Suprapubic skin (tissue), 4 donors: ENCODE results near the gene PSMD4. TPM values are rescaled to one million over a fixed set of nuclear protein-coding genes. Genes with fewer than 3 reads are reported as not detected.

ENCODE experiments used
- DNase-seq, 2 donors: peaks; one replicate each; pipeline ENCODE4 v3.0.0-alpha.2; 2019; ENCODE audit warnings: low spot score in 2 of 2
- H3K27ac ChIP-seq: fragments of 200-600 bp; sonication (generic); one replicate; pipeline ENCODE4 v1.5.1; 2019
- H3K27me3 ChIP-seq: fragments of 200-600 bp; sonication (generic); one replicate; pipeline ENCODE4 v1.5.1; 2019
- H3K36me3 ChIP-seq: fragments of 200-600 bp; sonication (generic); one replicate; pipeline ENCODE4 v1.5.1; 2019
- H3K4me1 ChIP-seq: fragments of 200-600 bp; sonication (generic); one replicate; pipeline ENCODE4 v1.5.1; 2019
- H3K4me3 ChIP-seq: fragments of 200-600 bp; sonication (generic); one replicate; pipeline ENCODE4 v1.5.1; 2019; ENCODE audit warnings: mild to moderate bottlenecking
- H3K9me3 ChIP-seq: fragments of 200-600 bp; sonication (generic); one replicate; pipeline ENCODE4 v1.5.1; 2019
- EP300 ChIP-seq: sonication (generic); formaldehyde crosslinking; IDR thresholded peaks from one replicate; pipeline ENCODE4 v1.6.1; 2017; ENCODE audit warnings: antibody characterized with exemption
- POLR2A ChIP-seq, 2 donors: fragments of 450-650 bp; IDR thresholded peaks; one replicate each; pipeline ENCODE4 v1.6.1; 2017; ENCODE audit warnings: antibody characterized with exemption in 2 of 2, mild to moderate bottlenecking in 2 of 2, moderate library complexity in 2 of 2
- POLR2AphosphoS5 ChIP-seq, 3 donors: sonication (generic); formaldehyde crosslinking; IDR thresholded peaks; one replicate each; pipeline ENCODE4 v1.6.1; 2017; ENCODE audit warnings: antibody characterized with exemption in 3 of 3
- WGBS: methylation state at CpG from one replicate; pipeline ENCODE4 v1.1.5; 2018; 5-methylcytosine and 5-hydroxymethylcytosine counted together
- total RNA-seq, 4 donors: library from RNA; depleted of rRNA; stranded (reverse); fragments of >200 nt; gene quantifications; one replicate each; pipeline ENCODE4 v1.1.0, GENCODE V29; 2016
- TF ChIP-seq, protein P1 (sequence below), 2 donors: fragments of 200-600 bp in 1 of 2; fragments of 450-650 bp in 1 of 2; sonication (generic) in 1 of 2; IDR thresholded peaks; one replicate each; pipeline ENCODE4 v1.5.1; 2016 to 2019; ENCODE audit warnings: antibody characterized with exemption in 2 of 2, mild to moderate bottlenecking in 1 of 2, moderate library complexity in 1 of 2

The PSMD4 gene
- total RNA-seq, 4 donors from 2014 or later: 101 to 133 (median 119) TPM

DNA sequence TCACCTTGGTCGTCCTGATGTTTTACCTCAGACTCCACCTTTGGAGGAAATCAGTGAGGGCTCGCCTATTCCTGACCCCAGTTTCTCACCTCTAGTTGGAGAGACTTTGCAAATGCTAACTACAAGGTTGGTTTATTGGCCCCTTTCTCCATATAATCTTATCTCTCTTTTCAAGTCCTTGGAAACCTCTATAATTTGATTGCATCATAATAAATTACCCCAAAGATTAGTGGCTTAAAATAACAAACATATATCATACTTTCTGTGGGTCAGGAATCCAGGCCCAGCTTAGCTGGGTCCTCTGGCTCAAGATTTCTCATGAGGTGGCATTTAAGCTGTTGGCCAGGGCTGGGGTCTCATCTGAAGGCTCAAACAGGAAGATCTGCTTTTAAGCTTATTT lies 12.1 kb upstream of the PSMD4 start:
- no peaks in the 10 kb centered on the region for H3K9me3 ChIP-seq
- no peaks in the 10 kb centered on the region for H3K27me3 ChIP-seq
- DNase-seq: no peak
- 96% methylated on average over 2 of the region's 2 CpGs for WGBS
- H3K4me1 ChIP-seq: no peaks in the 10 kb centered on the region
- peaks cover 94% of the 10 kb centered on the region for H3K36me3 ChIP-seq
- H3K27ac ChIP-seq: no peak overlapping the region
- TF ChIP-seq, protein P1, sequence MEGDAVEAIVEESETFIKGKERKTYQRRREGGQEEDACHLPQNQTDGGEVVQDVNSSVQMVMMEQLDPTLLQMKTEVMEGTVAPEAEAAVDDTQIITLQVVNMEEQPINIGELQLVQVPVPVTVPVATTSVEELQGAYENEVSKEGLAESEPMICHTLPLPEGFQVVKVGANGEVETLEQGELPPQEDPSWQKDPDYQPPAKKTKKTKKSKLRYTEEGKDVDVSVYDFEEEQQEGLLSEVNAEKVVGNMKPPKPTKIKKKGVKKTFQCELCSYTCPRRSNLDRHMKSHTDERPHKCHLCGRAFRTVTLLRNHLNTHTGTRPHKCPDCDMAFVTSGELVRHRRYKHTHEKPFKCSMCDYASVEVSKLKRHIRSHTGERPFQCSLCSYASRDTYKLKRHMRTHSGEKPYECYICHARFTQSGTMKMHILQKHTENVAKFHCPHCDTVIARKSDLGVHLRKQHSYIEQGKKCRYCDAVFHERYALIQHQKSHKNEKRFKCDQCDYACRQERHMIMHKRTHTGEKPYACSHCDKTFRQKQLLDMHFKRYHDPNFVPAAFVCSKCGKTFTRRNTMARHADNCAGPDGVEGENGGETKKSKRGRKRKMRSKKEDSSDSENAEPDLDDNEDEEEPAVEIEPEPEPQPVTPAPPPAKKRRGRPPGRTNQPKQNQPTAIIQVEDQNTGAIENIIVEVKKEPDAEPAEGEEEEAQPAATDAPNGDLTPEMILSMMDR (IDR thresholded peaks at IDR 0.05): no peak
- no peak overlapping the region for H3K4me3 ChIP-seq

DNA sequence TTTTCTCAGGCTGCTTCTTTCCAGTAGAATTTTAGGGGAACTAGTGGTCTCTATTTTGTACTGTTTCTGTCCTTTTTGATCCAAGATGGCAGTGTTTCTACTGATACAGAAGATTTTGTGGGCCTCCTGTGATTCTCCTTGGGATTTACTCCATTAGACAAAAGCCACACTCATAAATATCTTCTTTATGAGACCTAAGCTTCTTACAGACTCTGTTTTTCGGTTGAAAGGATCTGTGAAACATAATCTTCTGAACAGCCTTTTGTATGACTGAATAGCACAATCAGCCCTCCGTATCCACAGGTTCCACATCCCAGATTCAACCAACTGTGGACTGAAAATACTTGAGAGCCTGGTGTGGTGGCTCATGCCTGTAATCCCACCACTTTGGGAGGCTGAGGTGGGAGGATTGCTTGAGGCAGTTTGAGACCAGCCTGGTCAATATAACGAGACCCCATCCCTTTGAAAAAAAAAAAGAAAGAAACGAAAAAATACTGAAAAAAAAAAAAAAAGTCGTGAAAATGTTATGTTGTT lies 10.8 kb upstream of the PSMD4 start:
- WGBS: 93% methylated on average over 5 of the region's 5 CpGs
- H3K4me3 ChIP-seq: no peak overlapping the region
- H3K27me3 ChIP-seq: no peaks in the 10 kb centered on the region
- H3K9me3 ChIP-seq: no peaks in the 10 kb centered on the region
- H3K27ac ChIP-seq: no peak overlapping the region
- TF ChIP-seq POLR2A (IDR thresholded peaks at IDR 0.05) (no peak), POLR2AphosphoS5 (IDR thresholded peaks at IDR 0.05) (no peak), EP300 (no peak)
- TF ChIP-seq, protein P1 (IDR thresholded peaks at IDR 0.05): no peak
- peaks cover 95% of the 10 kb centered on the region for H3K36me3 ChIP-seq
- no peaks in the 10 kb centered on the region for H3K4me1 ChIP-seq
- DNase-seq: no peak

GRCh38 chr1:151246786-151247185 lies 7.7 kb upstream of the PSMD4 start:
- Histone ChIP-seq H3K27ac (no peak overlapping the region), H3K4me1 (no peaks in the 10 kb centered on the region), H3K36me3 (peaks cover 79% of the 10 kb centered on the region), H3K27me3 (no peaks in the 10 kb centered on the region), H3K9me3 (no peaks in the 10 kb centered on the region), H3K4me3 (no peak overlapping the region)
- 72% methylated on average over 2 of the region's 2 CpGs for WGBS
- DNase-seq: no peak
- no peak for TF ChIP-seq POLR2A (IDR thresholded peaks at IDR 0.05)
- no peak for TF ChIP-seq POLR2AphosphoS5 (IDR thresholded peaks at IDR 0.05)
- TF ChIP-seq, protein P1 (IDR thresholded peaks at IDR 0.05): no peak
- no peak for TF ChIP-seq EP300

- peaks cover 15% of the 10 kb centered on the region for H3K4me1 ChIP-seq
- H3K27ac ChIP-seq: no peak overlapping the region
- H3K4me3 ChIP-seq: no peak overlapping the region
- no peaks in the 10 kb centered on the region for H3K27me3 ChIP-seq
- TF ChIP-seq, protein P1 (IDR thresholded peaks at IDR 0.05): peak; percentile 63 to 80
- TF ChIP-seq EP300: no peak
- DNase-seq: no peak
- 67% methylated on average over 16 of the region's 16 CpGs for WGBS
- no peaks in the 10 kb centered on the region for H3K9me3 ChIP-seq
- peaks cover 31% of the 10 kb centered on the region for H3K36me3 ChIP-seq
Observed at GRCh38 chr1:151251656-151252470, 2.7 kb upstream of the PSMD4 start.

DNA sequence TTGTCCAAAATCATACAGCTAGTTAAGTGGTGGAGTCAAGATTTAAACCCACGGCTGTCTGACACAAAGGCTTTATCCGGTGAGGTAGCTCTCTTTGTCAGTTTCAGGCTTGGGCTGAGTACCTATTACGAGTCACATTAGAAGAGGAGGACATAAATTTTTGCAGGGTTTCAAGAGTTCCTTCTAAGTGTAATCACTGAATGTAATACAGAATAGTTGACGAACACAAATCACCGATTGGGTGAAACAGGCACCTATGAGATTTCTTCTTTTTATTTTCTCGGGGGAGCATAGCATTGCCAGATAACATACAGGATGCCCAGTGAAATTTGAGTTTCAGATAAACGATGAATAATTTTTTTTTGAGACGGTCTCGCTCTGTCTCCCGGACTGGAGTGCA lies 847 bp downstream of the PSMD4 start:
- H3K4me3 ChIP-seq: peak overlapping the region; percentile 84
- H3K27me3 ChIP-seq: no peaks in the 10 kb centered on the region
- H3K27ac ChIP-seq: peak overlapping the region; percentile 91
- peaks cover 22% of the 10 kb centered on the region for H3K4me1 ChIP-seq
- H3K9me3 ChIP-seq: no peaks in the 10 kb centered on the region
- 20% methylated on average over 10 of the region's 10 CpGs for WGBS
- DNase-seq: no peak
- TF ChIP-seq POLR2A (IDR thresholded peaks at IDR 0.05) (no peak), EP300 (no peak), POLR2AphosphoS5 (IDR thresholded peaks at IDR 0.05) (no peak)
- TF ChIP-seq, protein P1 (IDR thresholded peaks at IDR 0.05): no peak
- H3K36me3 ChIP-seq: no peaks in the 10 kb centered on the region
